HG03139 (cell line): Measurements from ENCODE around the gene MXI1.

Source experiments
- ATAC-seq: cut with Tn5 transposase; IDR thresholded peaks from one replicate; pipeline ENCODE4 v1.9.1; 2021; ENCODE audit not compliant: unreplicated experiment

Gene MXI1

DNA sequence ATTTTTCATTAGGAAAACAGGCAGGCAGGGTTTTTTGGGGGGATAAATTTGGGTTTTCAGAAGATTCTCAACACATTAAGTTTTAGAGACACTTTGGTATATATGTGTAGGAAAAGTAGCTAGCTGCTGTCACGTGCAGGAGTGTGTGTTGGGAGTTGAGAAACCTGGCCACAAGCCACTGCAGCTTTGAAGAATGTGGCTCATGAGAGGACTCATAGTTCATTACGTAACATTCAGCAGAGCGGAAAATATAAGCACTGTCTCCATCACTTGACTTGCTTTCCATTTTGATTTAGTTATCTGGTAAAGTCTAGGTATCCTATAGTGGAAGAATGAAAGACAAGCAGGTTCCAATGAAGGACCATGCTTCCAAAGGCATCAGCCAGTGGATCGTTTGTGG lies 66.1 kb downstream of the MXI1 start:
- no peak for ATAC-seq

DNA sequence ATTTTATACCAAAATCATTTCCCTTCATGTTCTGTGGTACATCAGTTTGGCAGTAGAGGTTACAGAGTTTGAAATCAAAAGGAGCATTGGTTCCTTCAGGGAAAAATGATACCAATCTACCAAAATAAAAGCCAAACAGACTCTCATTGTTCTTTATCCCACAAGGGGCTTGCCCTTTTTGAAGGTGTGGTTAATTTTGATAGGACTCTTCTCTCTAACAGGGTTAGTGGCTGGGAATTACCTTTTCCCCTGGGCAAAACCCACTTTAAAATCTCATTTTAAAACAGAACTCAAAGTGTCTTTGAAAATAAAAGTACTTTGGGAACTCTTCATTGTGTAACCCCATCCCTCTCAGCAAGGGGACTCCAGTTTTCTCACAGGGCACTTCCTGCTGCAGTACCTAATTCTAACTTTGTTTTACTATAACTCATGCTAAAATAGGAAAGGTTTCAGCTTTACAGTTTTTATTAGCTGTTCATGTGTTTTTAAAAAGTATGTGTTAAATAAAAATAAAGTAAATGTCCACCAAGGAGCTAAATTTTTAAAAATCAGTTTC lies 66.7 kb downstream of the MXI1 start:
- no peak for ATAC-seq

DNA sequence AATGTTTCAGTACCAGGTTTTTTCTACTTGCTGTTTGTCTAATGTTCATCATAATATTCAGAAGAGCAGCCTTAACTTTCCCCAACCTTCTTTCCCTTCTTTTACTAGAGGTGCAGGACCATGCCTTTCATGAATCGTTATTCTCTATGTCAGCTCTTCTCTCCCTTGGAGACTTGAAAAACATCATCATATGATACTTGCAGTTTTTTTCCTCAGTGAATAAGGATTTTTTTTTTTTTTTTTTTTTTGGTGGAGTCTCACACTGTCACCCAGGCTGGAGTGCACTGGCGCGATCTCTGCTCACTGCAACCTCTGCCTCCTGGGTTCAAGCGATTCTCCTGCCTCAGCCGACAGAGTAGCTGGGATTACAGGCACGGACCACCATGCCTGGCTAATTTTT lies 67.2 kb downstream of the MXI1 start:
- ATAC-seq, result no peak

DNA sequence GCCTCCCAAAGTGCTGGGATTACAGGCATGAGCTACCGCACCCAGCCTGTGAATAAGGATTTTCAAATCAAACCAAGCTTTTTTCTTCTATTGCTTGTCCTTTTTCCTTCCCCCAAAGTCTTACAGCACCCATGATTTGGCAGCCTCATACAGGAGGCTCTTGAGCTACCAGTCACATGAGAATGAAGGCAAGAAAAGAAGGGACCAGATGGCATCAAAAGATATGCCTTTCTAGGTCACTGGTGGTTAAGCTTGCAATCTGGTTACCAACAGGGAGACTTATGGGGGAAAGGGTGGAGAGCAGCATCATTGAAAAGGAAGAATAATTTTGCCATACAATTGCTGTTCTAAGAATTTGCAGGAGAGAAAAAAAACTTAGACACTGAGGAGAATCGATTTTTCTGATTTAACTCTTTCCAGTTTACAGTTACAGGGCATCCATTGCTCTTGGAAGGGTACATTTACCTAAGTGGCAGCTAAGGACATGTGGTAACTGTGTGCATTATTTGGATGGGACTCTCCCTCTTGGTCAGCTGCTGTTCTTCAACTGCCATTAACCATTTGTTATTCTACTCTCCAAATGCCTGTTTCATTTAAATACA lies 67.8 kb downstream of the MXI1 start:
- no peak for ATAC-seq

DNA sequence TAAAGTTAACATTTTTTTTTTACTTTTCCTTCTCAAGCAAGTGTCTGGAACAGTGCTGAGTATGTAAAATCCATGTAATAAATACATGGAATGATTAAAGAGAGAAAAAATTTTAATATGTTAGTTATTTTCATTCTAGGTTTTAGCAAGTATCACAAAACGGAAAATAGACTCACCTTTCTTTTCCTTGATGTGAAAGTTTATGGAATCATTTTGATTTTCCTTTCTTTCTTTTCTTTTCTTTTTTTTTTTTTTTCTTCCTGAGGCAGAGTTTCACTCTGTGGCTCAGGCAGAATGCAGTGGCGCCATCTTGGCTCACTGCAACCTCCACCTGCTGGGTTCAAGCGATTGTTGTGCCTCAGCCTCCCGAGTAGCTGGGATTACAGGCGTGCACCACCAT lies 69.2 kb downstream of the MXI1 start:
- ATAC-seq, result no peak

DNA sequence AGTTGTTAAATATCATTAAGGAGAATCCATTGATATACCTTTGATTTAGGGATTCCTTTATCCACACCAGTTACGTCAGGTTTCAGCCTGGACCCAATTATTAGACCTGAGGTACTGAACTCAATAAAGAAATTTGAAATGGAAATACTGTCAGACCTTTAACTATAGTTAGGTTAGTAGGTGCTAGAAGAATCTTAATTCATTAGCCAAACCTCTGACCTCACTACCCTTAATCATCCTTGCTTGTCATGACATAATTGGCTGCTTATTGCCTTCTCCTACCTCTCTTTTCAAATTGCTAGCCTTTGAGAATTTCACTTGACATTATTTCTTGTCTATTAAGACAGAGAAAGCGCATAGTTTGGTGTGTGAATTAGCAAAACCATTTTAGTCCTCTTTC lies 70.2 kb downstream of the MXI1 start:
- ATAC-seq, result no peak

DNA sequence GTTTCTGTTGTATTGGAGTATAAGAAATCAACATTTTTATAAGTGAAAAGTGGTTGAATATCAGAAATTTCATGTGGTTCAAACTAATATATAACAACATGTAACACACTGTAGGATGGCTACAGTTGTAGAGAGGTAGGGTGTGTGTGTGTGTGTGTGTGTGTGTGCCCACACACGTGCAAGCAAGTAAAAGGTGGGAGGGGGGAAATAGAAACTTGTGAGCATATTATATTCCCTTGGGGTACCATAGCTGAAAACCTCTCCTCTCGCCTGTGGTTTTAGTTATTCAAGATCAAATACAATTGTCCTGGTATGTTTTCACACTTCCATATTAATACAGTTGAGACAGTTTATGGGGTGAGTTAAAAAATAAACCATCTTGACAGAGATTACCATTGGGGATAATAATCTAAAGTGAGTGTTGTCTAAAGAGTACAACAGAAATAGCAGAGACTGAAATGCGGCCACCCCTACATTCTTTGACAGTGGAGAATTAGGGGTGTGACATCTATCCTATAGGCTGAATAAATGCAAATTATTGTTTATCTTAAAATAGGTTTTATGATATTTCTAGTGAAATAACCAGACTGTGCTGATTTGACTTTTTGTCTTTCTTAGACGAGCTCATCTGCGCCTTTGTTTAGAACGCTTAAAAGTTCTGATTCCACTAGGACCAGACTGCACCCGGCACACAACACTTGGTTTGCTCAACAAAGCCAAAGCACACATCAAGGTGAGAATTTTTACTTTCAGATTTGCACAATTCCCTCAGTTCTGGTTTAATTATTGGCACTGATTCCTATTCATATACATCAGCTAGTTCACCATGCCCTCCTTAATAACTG lies 71.4 kb downstream of the MXI1 start:
- no peak for ATAC-seq

DNA sequence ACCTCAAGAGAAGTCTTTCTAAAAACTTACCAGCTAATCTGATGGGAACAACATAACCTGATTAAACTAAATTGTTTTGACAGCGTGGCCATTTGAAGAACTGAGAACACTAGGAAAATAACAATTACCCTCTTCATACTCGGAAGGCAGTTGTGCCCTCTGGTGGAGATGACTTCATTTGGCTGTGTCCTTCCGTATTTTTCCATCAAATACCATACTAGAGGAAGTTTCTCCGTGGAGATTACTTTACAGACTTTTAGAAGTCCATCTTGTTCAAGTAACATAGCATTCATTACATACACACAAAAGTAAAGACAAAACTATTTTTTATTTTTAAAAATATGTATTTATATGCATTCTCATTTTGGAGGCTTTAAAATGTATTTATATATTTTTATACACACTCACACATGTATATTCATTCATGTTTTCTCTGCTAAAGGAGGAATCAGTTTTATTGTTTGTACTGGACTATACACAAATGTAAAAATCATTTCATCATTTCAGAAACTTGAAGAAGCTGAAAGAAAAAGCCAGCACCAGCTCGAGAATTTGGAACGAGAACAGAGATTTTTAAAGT lies 72.1 kb downstream of the MXI1 start:
- no peak for ATAC-seq

DNA sequence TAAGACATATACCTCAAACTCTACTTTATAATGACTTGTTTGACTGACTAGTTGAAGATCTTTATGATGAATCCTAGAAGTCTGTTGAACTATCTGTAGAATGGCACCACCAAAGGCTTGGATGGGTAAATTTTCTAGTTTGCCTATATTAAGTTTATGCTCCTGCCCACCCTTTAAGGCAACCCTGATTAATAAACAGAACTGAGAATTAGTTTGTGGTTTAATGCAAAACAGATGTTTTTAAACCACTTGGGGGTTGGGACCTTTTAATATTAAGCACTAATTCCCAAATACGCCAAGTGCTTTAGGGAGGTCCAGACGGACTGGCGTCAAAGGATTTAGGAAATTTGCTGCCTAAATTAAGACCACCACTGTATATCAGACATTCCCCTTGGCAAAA lies 76.9 kb downstream of the MXI1 start:
- ATAC-seq, result no peak

DNA sequence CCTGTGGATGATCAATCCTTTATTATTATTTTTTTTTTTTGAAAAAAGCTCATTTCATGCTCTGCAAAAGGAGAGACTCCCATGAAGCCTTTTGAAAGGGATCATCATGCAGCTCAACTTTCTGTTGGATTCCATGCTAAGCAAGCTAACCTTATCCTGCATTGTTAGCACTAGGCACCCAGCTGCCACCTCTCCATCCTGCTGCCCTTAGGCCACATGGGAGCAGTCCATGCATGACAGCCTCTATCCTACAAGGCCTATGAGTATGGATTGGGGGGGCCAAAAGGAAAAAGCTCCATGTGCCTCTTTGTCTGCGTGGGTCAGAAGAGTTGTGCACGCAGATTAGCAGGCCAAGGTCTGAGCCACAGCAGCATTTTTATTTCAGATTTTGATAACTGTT lies 78.1 kb downstream of the MXI1 start:
- no peak for ATAC-seq

DNA sequence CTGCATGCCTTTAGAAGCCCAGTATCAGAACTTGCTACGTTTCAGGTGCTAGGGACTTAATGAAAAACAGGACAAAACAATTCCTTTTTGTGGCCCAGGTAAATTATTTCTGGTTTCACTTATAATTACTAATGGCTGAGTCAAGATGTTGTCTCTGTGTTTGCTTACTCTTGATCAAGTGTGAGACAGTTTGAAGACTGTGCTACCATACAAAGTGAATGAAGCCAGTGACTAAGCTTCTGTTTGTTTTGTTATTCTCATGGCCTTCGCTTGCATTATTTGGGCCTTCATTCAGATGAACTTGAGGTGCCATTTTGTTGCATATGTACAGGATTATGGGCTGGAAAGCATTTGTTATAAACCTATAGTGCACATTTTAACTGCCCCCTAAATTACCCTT lies 79.4 kb downstream of the MXI1 start:
- no peak for ATAC-seq

DNA sequence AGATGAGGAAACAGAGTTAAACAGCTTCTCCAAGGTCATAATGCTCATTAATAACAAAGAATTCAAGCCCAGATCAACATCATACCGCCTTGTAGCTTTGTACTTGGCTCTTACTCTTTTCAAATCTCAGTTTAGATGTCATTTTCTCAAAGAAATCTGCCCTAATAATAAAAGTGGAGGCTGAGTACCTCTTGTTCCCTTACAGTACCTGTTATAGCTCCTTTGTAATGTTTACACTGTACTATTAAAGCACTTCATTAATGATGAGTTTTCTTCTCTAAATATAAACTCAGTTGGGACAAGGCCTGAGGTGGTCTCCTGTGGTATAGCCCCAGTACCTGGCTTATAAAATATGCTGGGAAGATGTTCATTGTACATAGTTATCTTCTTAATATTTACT lies 89.6 kb downstream of the MXI1 start:
- no peak for ATAC-seq

DNA sequence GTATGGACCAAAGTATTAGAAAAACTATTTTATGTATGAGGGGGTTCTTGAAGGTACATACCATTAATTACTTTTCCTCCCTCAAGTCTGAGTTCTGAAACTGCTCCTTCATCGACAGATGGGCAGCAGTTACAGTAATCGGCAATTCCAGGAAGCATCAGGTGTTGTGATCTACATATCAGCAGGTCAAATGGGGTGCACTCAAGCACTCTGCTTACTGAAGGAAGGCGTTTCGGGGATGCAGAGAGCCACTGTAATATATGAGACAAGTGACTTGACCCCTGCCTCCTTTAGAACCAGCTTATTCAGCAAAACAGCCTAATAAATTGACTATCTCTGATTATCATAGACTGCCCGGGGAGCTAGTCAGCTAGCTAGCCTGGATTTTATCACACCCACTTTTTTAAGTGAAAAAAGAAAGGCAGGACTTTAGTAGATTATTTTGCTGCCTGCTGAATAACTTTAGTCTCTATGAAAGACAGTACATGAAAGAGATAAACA lies 93.1 kb downstream of the MXI1 start:
- no peak for ATAC-seq

DNA sequence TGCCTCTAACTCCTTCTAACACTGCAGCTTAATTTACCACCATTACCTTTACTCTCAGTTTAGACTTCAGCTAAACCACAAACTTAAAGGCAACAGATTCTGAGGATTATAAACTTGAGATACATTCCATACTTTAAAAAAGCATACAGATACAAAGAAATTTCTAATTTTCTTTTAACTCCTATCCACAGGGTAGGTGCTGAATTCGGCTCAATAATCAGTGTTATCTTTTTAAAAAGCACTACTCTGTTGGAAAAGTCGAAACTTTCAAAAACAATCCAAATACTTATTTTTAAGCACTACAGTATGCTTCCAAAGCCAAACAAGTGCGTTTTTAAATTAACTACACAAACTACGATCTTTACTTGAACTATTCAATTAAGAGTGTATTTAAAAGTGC lies 96.3 kb downstream of the MXI1 start:
- no peak for ATAC-seq

DNA sequence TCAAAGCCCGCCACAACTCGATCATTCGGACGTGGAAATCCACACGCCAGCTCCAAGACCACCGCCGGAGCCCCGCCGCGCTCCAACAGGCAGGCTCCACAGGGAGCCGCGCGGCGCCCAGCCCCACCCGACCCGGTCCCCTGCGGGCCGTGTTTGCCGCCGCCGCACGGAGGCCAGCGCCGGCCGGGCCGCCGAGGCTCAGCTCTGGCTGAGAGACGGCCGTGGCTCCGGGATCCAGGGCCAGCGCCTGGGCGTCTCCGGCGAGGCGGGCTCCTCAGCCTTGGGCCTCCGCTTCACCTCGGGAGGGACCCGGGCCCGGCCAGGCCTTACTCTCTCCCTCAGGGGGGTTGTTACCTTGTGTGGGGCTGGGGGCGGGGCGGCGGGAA lies 97.0 kb downstream of the MXI1 start:
- ATAC-seq, result peak; percentile 30

DNA sequence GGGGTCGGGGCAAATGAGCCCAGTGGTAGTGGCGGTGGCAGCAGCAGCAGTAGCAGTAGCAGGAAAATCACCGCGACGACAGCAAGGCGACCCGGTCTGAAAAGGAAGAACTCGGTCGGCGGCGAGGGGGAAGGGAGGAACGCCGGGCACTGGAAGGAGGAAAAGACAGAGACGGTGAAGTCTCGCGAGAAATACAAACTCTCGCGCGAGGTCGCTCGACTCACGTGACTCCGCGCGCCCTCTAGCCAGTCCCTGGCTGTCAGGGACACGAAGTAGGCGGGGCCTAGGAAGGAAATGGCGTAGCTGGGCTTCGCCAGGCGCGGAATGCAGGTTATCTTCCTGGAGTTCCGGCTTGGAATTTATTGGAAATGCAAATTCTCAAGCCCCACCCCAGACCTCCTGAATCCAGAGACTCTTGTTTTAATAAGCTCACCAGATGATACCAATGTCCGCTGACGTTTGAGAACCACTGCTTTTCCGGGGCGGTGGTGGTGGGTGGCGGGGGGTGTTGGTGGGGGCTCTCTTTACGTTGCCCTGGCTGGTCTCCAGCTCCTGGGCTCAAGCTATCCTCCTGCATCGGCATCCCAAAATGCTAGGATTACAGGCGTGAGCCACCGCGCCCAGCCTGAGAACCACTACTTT lies 97.5 kb downstream of the MXI1 start, which contains the start of gene SMNDC1:
Gene SMNDC1 (minus strand): TSS at position 141 of the 642 bp plus-strand sequence. CDS start 1,333 bp downstream, outside the sequence.
- peak; percentile 91 for ATAC-seq

DNA sequence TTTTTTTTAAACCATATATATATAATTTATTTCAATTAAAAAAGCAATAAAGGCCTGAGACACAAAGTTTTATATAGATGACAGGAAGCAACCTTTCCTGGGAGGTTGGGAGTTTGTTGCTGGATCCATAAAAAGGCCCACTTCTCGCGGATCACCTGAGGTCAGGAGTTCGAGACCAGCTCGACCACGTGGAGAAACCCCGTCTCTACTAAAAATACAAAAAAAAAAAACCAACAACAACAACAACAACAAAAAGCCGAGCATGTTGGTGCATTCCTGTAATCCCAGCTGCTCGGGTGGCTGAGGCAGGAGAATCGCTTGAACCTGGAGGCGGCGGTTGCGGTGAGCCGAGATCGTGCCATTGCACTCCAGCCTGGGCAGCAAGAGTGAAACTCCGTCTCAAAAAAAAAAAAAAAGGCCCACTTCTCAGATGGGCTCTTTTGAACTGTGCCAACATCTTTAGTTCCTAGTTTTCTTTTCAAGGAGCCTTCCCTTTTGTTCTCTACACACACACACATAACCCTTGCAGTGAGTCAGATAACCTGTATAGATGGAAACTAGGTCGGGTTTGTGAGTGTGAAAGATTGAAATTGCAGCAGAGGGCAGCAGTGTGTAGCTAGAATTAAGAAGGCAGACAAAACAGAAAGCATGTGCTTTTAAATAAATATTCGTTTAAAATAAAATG lies 98.5 kb downstream of the MXI1 start:
- peak; percentile 40 for ATAC-seq

DNA sequence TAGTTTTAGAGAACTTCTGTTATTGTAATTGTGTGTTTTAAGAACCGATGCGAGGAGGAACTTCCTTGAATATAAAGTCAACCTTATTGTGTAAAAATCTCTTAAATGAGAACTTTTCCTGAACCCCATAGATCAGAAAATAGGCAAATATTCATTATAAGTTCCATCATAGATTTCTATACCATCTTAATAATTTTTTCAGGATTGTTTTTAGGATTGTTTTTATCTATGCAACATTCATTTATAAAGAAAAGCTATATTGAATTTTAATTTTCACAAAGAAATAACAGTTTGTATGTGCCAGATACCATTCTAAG lies 99.0 kb downstream of the MXI1 start:
- ATAC-seq, result no peak

DNA sequence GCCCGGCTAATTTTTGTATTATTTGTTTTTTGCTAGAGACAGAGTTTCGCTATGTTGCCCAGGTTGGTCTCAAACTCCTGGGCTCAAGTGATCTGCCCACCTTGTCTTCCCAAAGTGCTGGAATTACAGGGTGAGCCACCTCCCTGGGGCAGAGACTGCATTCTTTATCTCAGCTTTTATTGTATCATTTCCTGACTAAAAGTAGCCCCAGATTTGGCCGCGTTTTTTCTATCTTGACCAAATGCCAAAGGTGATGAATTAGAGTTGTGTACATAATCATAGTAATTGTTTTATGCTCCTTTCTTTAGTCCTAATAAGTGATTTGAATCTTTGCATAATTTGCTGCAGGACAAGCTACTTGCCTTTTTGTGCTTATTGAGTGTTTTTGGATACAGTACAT lies 100.4 kb downstream of the MXI1 start:
- ATAC-seq, result no peak

DNA sequence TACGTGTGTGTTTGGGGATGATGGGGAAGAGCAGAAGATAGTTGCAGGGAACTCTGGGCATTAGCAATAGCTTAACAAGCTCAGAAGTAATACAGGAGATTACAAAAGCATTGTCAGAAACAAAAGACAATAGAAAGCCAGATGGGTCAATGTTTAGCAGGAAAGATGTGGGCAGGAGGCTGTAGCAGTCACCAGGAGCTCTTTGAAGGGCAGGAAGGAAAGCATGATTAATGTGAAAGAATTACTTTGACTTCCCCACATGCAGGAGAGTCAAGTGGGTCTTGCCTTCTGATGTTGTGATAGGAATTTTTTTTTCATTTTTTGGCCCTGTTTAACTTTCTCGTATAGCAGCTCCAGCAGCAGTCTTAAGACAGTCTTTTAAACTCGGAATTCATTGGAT lies 103.3 kb downstream of the MXI1 start:
- ATAC-seq, result no peak

DNA sequence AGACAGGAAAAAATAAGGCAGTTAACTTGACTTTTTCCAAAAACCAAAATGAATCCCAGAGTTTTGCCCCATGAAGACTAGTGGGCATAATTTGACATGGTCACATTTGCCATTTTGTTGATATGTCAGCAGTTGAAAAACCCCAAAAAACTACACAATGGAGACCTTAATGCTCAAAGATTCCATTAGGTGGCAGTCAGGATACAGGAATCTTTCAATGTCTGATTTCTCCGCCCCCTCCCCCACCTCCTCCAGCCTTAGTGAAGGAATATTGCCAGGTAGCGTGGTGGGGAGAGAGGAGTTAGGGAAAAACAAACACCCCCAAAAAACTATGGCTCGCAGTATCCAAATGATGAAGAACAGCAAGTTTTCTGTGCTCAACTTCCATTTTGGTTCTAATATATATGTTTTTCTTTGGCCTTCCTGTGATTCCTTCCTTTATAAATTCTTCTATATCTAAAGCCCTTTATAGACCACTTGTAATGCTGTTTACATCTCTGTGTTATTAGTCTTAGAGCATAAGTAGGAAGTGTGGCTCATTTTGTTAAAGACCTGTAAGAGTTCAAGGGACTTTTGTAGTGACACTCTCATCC lies 104.0 kb downstream of the MXI1 start:
- ATAC-seq, result peak; percentile 60
